ENCODE results near the gene RAB8A. TPM values are rescaled to one million over a fixed set of nuclear protein-coding genes. Genes with fewer than 3 reads are reported as not detected.

RAB8A gene
- total RNA-seq, 1 donor from 2014 or later, result 60.6 TPM

- Mint-ChIP-seq H3K9me3 (ENCODE audit: unreplicated experiment) (no peaks in the 10 kb centered on the region), H3K4me1 (ENCODE audit: unreplicated experiment) (peaks cover 54% of the 10 kb centered on the region), H3K27me3 (ENCODE audit: unreplicated experiment) (peaks cover 27% of the 10 kb centered on the region), H3K4me3 (ENCODE audit: unreplicated experiment) (peak overlapping the region; percentile 93), H3K36me3 (ENCODE audit: low read depth, unreplicated experiment) (peaks cover 31% of the 10 kb centered on the region), H3K27ac (ENCODE audit: unreplicated experiment) (peak overlapping the region; percentile 94)
- DNase-seq (ENCODE audit: low spot score), result no peak
- no peak for TF ChIP-seq CTCF (IDR thresholded peaks at IDR 0.05; ENCODE audit: unreplicated experiment)
These were observed 37.0 kb upstream of the RAB8A start for GRCh38 chr19:16074488-16075365.

- Mint-ChIP-seq H3K4me3 (ENCODE audit: unreplicated experiment) (peak overlapping the region; percentile 93), H3K27me3 (ENCODE audit: unreplicated experiment) (peaks cover 27% of the 10 kb centered on the region), H3K36me3 (ENCODE audit: low read depth, unreplicated experiment) (peaks cover 31% of the 10 kb centered on the region), H3K27ac (ENCODE audit: unreplicated experiment) (peak overlapping the region; percentile 94), H3K9me3 (ENCODE audit: unreplicated experiment) (no peaks in the 10 kb centered on the region), H3K4me1 (ENCODE audit: unreplicated experiment) (peaks cover 54% of the 10 kb centered on the region)
- TF ChIP-seq CTCF (IDR thresholded peaks at IDR 0.05; ENCODE audit: unreplicated experiment), result no peak
- DNase-seq (ENCODE audit: low spot score), result no peak
These were observed 36.1 kb upstream of the RAB8A start for GRCh38 chr19:16075430-16076153.

DNA sequence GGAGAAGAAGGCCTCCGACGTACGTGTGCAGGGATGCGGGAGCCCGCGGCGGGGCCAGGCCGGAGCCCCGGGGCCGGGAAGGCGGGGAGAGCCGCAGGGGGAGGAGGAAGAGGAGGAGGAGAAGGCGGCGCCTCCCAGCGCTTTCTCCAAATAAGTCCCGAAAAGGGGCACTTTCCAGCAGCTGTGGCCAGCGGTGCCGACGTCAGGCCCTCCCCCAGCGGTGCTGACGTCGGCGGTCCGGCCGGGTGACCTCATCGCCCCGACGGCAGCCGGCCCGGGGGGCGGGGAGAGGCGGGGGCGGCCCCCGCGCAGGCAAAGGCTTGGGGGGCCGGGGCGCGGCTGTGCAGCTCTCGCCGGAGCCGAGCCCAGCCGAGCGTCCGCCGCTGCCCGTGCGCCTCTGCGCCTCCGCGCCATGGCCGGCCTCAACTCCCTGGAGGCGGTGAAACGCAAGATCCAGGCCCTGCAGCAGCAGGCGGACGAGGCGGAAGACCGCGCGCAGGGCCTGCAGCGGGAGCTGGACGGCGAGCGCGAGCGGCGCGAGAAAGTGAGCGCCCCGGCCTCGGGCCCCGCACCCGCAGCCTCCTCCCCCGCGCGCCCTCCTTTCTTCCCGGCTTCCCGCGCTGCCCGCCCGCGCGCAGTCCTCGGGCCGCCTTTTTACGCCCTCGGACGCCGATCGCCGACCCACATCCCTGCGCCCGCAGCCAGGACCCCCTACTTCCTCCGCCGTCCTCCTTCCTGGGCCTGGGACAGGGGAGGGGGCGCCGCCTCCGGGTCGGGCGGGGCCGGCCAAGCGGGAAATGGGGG lies 35.3 kb upstream of the RAB8A start, which contains the start of gene TPM4:
Gene TPM4, plus strand, starts transcription at position 342 of the 804 bp plus-strand sequence. Its CDS starts 71 bp downstream, at position 413.
- Mint-ChIP-seq H3K27ac (ENCODE audit: unreplicated experiment) (peak within 1 kb of the TSS; percentile 98), H3K27me3 (ENCODE audit: unreplicated experiment) (peaks cover 27% of the 10 kb centered on the region), H3K4me1 (ENCODE audit: unreplicated experiment) (peaks cover 52% of the 10 kb centered on the region)

GRCh38 chr19:16076958-16077611 lies 34.6 kb upstream of the RAB8A start:
- Mint-ChIP-seq H3K27me3 (ENCODE audit: unreplicated experiment) (peaks cover 29% of the 10 kb centered on the region), H3K27ac (ENCODE audit: unreplicated experiment) (peak overlapping the region; percentile 98), H3K4me3 (ENCODE audit: unreplicated experiment) (peak overlapping the region; percentile 98), H3K9me3 (ENCODE audit: unreplicated experiment) (no peaks in the 10 kb centered on the region), H3K4me1 (ENCODE audit: unreplicated experiment) (peaks cover 46% of the 10 kb centered on the region), H3K36me3 (ENCODE audit: low read depth, unreplicated experiment) (peaks cover 43% of the 10 kb centered on the region)
- TF ChIP-seq CTCF (IDR thresholded peaks at IDR 0.05; ENCODE audit: unreplicated experiment), result no peak
- DNase-seq (ENCODE audit: low spot score), result peak; percentile 55

More for the DNA sequence above, 35.3 kb upstream of the RAB8A start, which contains the start of gene TPM4:
- Mint-ChIP-seq H3K9me3 (ENCODE audit: unreplicated experiment) (no peaks in the 10 kb centered on the region), H3K4me3 (ENCODE audit: unreplicated experiment) (peak within 1 kb of the TSS; percentile 98), H3K36me3 (ENCODE audit: low read depth, unreplicated experiment) (peaks cover 36% of the 10 kb centered on the region)
- TF ChIP-seq CTCF (IDR thresholded peaks at IDR 0.05; ENCODE audit: unreplicated experiment), result no peak
- peak; percentile 87 for DNase-seq (ENCODE audit: low spot score)
